ENCODE data around the gene ZNF487.

ZNF487 gene

GRCh38 chr10:43482319-43483078 lies 45.6 kb downstream of the ZNF487 start:
- no peak for DNase-seq (ENCODE audit: low read depth in 2 of 2, low spot score in 1 of 2)

GRCh38 chr10:43491855-43492254 lies 54.9 kb downstream of the ZNF487 start:
- DNase-seq (ENCODE audit: low read depth in 2 of 2, low spot score in 1 of 2), result no peak

- DNase-seq (ENCODE audit: low read depth in 2 of 2, low spot score in 1 of 2), result no peak
Observed at GRCh38 chr10:43502931-43503330, 66.0 kb downstream of the ZNF487 start.

GRCh38 chr10:43524434-43525247 lies 87.7 kb downstream of the ZNF487 start:
- DNase-seq (ENCODE audit: low read depth in 2 of 2, low spot score in 1 of 2), result no peak

Data from stimulated activated CD8-positive, alpha-beta memory T cell treated with anti-CD3 and anti-CD28 coated beads, Interleukin-4, amount 100 ng/mL, for 4 hours (primary cell).